Measurements from ENCODE around the gene SORCS3.

DNA sequence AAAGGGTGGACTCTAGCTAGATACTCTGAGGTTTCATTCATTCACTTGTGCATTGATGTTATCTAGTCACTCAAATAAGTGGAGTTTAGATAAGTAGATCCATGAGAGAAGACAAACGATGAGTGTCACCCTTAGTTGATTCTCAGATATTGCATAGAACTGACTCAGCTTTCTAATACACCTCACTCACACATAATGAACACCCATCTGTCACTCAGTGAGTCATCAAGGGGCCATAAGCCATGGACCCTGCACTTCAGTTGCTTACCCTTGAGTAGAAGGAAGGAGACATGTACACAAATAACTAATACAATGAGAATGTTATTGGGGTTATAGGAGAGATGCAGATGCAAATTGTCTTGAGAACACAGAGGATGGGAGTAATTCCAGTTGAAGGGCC is 163.8 kb downstream of the SORCS3 start:
- no peak for TF ChIP-seq BRCA1 (IDR thresholded peaks at IDR 0.05)
- no peak for TF ChIP-seq BRCA1 (CRISPR knock-in tag; IDR thresholded peaks at IDR 0.05)
- TF ChIP-seq ELF4 (CRISPR knock-in tag; IDR thresholded peaks at IDR 0.05), result no peak
- no peak for TF ChIP-seq JUND (IDR thresholded peaks at IDR 0.05; ENCODE audit: borderline replicate concordance, low read depth, low read length)
- no peak for TF ChIP-seq JUND (tag; IDR thresholded peaks at IDR 0.05; ENCODE audit: borderline replicate concordance, low read depth, low read length)
- TF ChIP-seq ZFP1 (CRISPR knock-in tag; IDR thresholded peaks at IDR 0.05), result no peak
- TF ChIP-seq, protein P1, sequence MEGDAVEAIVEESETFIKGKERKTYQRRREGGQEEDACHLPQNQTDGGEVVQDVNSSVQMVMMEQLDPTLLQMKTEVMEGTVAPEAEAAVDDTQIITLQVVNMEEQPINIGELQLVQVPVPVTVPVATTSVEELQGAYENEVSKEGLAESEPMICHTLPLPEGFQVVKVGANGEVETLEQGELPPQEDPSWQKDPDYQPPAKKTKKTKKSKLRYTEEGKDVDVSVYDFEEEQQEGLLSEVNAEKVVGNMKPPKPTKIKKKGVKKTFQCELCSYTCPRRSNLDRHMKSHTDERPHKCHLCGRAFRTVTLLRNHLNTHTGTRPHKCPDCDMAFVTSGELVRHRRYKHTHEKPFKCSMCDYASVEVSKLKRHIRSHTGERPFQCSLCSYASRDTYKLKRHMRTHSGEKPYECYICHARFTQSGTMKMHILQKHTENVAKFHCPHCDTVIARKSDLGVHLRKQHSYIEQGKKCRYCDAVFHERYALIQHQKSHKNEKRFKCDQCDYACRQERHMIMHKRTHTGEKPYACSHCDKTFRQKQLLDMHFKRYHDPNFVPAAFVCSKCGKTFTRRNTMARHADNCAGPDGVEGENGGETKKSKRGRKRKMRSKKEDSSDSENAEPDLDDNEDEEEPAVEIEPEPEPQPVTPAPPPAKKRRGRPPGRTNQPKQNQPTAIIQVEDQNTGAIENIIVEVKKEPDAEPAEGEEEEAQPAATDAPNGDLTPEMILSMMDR (IDR thresholded peaks at IDR 0.05 in 2 of 3, conservative IDR thresholded peaks at IDR 0.05 in 1 of 3; ENCODE audit: insufficient read depth in 2 of 3, low read depth in 1 of 3, low read length in 3 of 3), result no peak
- TF ChIP-seq SUPT5H (IDR thresholded peaks at IDR 0.05), result no peak
- TF ChIP-seq EP300 (IDR thresholded peaks at IDR 0.05; ENCODE audit: low read length), result no peak

Measured in K562 (cell line).